Glutamatergic neuron (in vitro differentiated cells): ENCODE data around the gene TOMM34. TPM values are rescaled to one million over a fixed set of nuclear protein-coding genes. Genes with fewer than 3 reads are reported as not detected.

ENCODE experiments used
- DNase-seq: peaks from one replicate; pipeline ENCODE4 v3.0.0; 2022
- H3K27ac Mint-ChIP-seq: one replicate; pipeline ENCODE4 v1.8.0; 2020; ENCODE audit warnings: mild to moderate bottlenecking, mixed read lengths, inconsistent platforms; ENCODE audit not compliant: unreplicated experiment
- H3K27me3 Mint-ChIP-seq: one replicate; pipeline ENCODE4 v1.8.0; 2020; ENCODE audit warnings: mild to moderate bottlenecking, moderate library complexity, mixed read lengths, inconsistent platforms; ENCODE audit not compliant: unreplicated experiment
- H3K36me3 Mint-ChIP-seq: one replicate; pipeline ENCODE4 v1.8.0; 2020; ENCODE audit warnings: mild to moderate bottlenecking, mixed read lengths, inconsistent platforms; ENCODE audit not compliant: unreplicated experiment
- H3K4me1 Mint-ChIP-seq: one replicate; pipeline ENCODE4 v1.8.0; 2020; ENCODE audit warnings: mild to moderate bottlenecking, low read depth, mixed read lengths, inconsistent platforms; ENCODE audit not compliant: unreplicated experiment
- H3K4me3 Mint-ChIP-seq: one replicate; pipeline ENCODE4 v1.8.0; 2020; ENCODE audit warnings: mild to moderate bottlenecking, mixed read lengths, inconsistent platforms; ENCODE audit not compliant: unreplicated experiment
- H3K9me3 Mint-ChIP-seq: one replicate; pipeline ENCODE4 v1.8.0; 2020; ENCODE audit warnings: mild to moderate bottlenecking, moderate library complexity, mixed read lengths, inconsistent platforms; ENCODE audit not compliant: unreplicated experiment
- CTCF ChIP-seq: fragments of 200-600 bp; sonication (generic); IDR thresholded peaks from one replicate; pipeline ENCODE4 v1.5.0; 2021; ENCODE audit not compliant: partially characterized antibody, unreplicated experiment
- total RNA-seq: library from RNA; stranded (reverse); fragmentation: NEBNext Ultra II Directional; extraction: Animal tissue kit (Norgen Biotek cat#: 25700); gene quantifications from one replicate; pipeline ENCODE4 v1.2.1, GENCODE V29; 2021; ENCODE audit not compliant: unreplicated experiment

Gene TOMM34
- total RNA-seq, 1 donor from 2014 or later: 10.8 TPM

DNA sequence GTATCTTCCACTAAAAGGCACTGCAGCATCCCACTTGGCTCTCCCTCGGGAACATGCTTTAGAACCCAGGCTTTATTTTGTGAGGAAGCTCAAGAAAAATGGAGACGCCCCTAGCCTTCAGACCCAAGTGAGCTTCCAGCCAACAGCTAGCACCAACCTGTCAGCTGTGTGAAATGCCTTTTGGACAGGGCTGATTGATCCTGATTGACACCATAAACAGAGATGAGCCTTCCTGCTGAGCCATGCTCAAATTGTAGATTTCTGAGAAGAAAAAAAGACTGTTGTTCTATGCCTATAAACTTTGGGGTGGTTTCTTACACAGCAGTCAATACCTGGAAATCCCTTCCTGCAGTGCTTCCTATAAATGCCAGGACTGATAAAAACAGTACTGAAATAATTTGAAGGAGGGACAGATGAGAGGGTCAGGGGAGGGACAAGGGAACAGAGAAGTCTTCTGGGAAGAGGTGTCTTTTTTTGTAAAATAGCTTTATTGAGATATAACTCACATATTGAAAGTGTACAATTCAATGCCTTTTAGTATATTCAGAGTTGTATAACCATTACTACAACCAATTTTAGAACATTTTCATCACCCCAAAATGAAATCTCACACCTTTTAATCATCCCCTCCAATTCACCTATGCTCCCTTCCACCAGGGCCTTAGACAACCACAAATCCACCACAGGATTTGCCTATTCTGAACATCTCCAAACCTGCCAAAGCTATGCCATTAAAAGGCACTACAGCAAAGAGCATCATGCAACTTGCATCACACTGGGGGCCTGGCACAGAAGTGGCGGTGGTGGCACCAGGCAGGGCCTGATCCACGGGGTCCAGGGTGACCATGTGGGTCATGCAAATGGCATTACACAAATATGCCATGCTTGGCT, 3.4 kb upstream of the TOMM34 start:
- Mint-ChIP-seq H3K4me1 (peaks cover 13% of the 10 kb centered on the region), H3K27ac (no peak overlapping the region)

GRCh38 chr20:44962483-44962882, 2.3 kb upstream of the TOMM34 start:
- Mint-ChIP-seq H3K27me3 (peaks cover 7% of the 10 kb centered on the region), H3K4me3 (no peak overlapping the region), H3K9me3 (peaks cover 1% of the 10 kb centered on the region), H3K4me1 (peaks cover 15% of the 10 kb centered on the region), H3K36me3 (no peaks in the 10 kb centered on the region), H3K27ac (no peak overlapping the region)
- no peak for DNase-seq
- no peak for TF ChIP-seq CTCF

More for the DNA sequence above, 3.4 kb upstream of the TOMM34 start:
- Mint-ChIP-seq H3K36me3 (no peaks in the 10 kb centered on the region), H3K27me3 (peaks cover 7% of the 10 kb centered on the region), H3K4me3 (peak overlapping the region; percentile 11), H3K9me3 (peaks cover 1% of the 10 kb centered on the region)
- no peak for TF ChIP-seq CTCF
- no peak for DNase-seq

DNA sequence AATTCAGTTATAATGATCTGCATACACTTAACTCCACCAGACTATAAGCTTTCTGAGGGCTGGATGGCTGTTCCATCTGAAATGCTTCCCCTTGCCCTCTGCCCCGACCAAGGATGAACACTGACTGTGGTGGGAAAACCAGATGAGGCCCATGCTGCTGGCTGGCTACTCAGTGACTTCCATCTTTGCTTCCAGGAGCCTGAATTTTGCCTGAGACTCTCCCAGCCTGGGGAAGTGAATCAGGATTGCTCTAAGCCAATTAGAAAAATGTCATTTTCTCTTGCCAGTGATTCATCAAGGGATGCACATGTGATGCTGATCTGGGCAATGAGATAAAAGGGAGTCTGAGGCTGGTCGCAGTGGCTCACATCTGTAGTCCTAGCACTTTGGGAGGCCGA, 1.7 kb upstream of the TOMM34 start:
- Mint-ChIP-seq H3K4me3 (no peak overlapping the region), H3K27me3 (peaks cover 7% of the 10 kb centered on the region), H3K27ac (no peak overlapping the region), H3K36me3 (no peaks in the 10 kb centered on the region), H3K9me3 (peaks cover 1% of the 10 kb centered on the region), H3K4me1 (peaks cover 15% of the 10 kb centered on the region)
- no peak for DNase-seq
- TF ChIP-seq CTCF: no peak

GRCh38 chr20:44961011-44961869, 1.0 kb upstream of the TOMM34 start:
- H3K9me3 Mint-ChIP-seq: peaks cover 1% of the 10 kb centered on the region
- DNase-seq: no peak
- no peak overlapping the region for H3K4me3 Mint-ChIP-seq
- no peak for TF ChIP-seq CTCF
- H3K27me3 Mint-ChIP-seq: peaks cover 4% of the 10 kb centered on the region
- peaks cover 15% of the 10 kb centered on the region for H3K4me1 Mint-ChIP-seq
- H3K27ac Mint-ChIP-seq: no peak overlapping the region
- no peaks in the 10 kb centered on the region for H3K36me3 Mint-ChIP-seq
